ENCODE data around the gene ZC3H14.

DNA sequence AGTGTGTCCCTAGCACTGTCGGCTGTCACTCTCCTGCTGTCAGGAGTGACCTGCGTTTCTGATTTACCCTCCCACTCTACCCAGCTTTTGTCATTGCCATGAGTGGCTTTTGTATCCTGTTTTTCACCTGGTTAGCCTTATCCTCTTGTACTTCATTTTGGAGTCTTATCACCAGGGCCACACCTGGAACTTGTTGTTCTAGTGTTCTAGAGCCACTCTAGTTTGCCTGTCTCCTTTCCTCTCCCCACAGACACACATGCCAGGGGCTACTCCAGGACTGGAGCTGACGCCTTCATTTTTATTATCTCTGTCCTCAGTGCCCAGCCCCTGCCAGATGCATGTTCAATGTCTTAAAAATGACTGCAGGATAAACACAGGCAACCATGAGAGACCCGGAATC is 34.2 kb downstream of the ZC3H14 start:
- TF ChIP-seq TAF1 (IDR thresholded peaks at IDR 0.05; ENCODE audit: borderline replicate concordance, insufficient read depth, low read length) (no peak), POLR2AphosphoS5 (IDR thresholded peaks at IDR 0.05; ENCODE audit: low read depth, low read length) (no peak), SIN3A (IDR thresholded peaks at IDR 0.05; ENCODE audit: borderline replicate concordance, insufficient read depth, low read length) (no peak)
- TF ChIP-seq, protein P1, sequence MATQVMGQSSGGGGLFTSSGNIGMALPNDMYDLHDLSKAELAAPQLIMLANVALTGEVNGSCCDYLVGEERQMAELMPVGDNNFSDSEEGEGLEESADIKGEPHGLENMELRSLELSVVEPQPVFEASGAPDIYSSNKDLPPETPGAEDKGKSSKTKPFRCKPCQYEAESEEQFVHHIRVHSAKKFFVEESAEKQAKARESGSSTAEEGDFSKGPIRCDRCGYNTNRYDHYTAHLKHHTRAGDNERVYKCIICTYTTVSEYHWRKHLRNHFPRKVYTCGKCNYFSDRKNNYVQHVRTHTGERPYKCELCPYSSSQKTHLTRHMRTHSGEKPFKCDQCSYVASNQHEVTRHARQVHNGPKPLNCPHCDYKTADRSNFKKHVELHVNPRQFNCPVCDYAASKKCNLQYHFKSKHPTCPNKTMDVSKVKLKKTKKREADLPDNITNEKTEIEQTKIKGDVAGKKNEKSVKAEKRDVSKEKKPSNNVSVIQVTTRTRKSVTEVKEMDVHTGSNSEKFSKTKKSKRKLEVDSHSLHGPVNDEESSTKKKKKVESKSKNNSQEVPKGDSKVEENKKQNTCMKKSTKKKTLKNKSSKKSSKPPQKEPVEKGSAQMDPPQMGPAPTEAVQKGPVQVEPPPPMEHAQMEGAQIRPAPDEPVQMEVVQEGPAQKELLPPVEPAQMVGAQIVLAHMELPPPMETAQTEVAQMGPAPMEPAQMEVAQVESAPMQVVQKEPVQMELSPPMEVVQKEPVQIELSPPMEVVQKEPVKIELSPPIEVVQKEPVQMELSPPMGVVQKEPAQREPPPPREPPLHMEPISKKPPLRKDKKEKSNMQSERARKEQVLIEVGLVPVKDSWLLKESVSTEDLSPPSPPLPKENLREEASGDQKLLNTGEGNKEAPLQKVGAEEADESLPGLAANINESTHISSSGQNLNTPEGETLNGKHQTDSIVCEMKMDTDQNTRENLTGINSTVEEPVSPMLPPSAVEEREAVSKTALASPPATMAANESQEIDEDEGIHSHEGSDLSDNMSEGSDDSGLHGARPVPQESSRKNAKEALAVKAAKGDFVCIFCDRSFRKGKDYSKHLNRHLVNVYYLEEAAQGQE (IDR thresholded peaks at IDR 0.05; ENCODE audit: insufficient read depth in 1 of 2, low read depth in 2 of 2, low read length in 2 of 2) = no peak
